Type B pancreatic cell (in vitro differentiated cells): ENCODE measurements around the gene PIP4K2A. TPM values are rescaled to one million over a fixed set of nuclear protein-coding genes. Genes with fewer than 3 reads are reported as not detected.

Experiments used
- DNase-seq: peaks from one replicate; pipeline ENCODE4 v3.0.0; 2021; ENCODE audit warnings: mixed read lengths; ENCODE audit not compliant: unreplicated experiment; ENCODE audit errors: extremely low spot score
- H3K27ac Mint-ChIP-seq: 2 replicates; pipeline ENCODE4 v1.8.0; 2021; ENCODE audit warnings: mild to moderate bottlenecking, mixed read lengths
- H3K27me3 Mint-ChIP-seq: 2 replicates; pipeline ENCODE4 v1.8.0; 2021; ENCODE audit warnings: mixed read lengths
- H3K36me3 Mint-ChIP-seq: 2 replicates; pipeline ENCODE4 v1.8.0; 2021; ENCODE audit warnings: mixed read lengths
- H3K4me1 Mint-ChIP-seq: one replicate; pipeline ENCODE4 v1.8.0; 2021; ENCODE audit warnings: mixed read lengths; ENCODE audit not compliant: unreplicated experiment
- H3K4me3 Mint-ChIP-seq: 2 replicates; pipeline ENCODE4 v1.8.0; 2021; ENCODE audit warnings: mild to moderate bottlenecking, mixed read lengths
- H3K9me3 Mint-ChIP-seq: 2 replicates; pipeline ENCODE4 v1.8.0; 2021; ENCODE audit warnings: mixed read lengths
- CTCF ChIP-seq: fragments of 200-600 bp; sonication (generic); conservative IDR thresholded peaks from 2 replicates; pipeline ENCODE4 v1.5.0; 2021; ENCODE audit warnings: antibody characterized with exemption, mild to moderate bottlenecking
- total RNA-seq: library from RNA; stranded (reverse); gene quantifications from 2 replicates; pipeline ENCODE4 v1.2.1, GENCODE V29; 2021; ENCODE audit warnings: low replicate concordance

PIP4K2A gene
- total RNA-seq, 1 donor from 2014 or later, result 15.7 TPM

GRCh38 chr10:22545643-22546042 lies 168.7 kb downstream of the PIP4K2A start:
- H3K4me1 Mint-ChIP-seq, result peaks cover 2% of the 10 kb centered on the region
- H3K4me3 Mint-ChIP-seq, result no peak overlapping the region
- H3K27me3 Mint-ChIP-seq, result no peaks in the 10 kb centered on the region
- no peak for DNase-seq
- TF ChIP-seq CTCF, result no peak
- H3K9me3 Mint-ChIP-seq, result no peaks in the 10 kb centered on the region
- no peak overlapping the region for H3K27ac Mint-ChIP-seq
- H3K36me3 Mint-ChIP-seq, result peaks cover 28% of the 10 kb centered on the region

- Mint-ChIP-seq H3K4me3 (no peak overlapping the region), H3K4me1 (peaks cover 2% of the 10 kb centered on the region), H3K27me3 (no peaks in the 10 kb centered on the region), H3K9me3 (no peaks in the 10 kb centered on the region), H3K27ac (no peak overlapping the region), H3K36me3 (peaks cover 33% of the 10 kb centered on the region)
- DNase-seq, result no peak
- TF ChIP-seq CTCF, result no peak
Measured at GRCh38 chr10:22544325-22545068, 169.9 kb downstream of the PIP4K2A start.

- Mint-ChIP-seq H3K27me3 (no peaks in the 10 kb centered on the region), H3K9me3 (no peaks in the 10 kb centered on the region), H3K36me3 (peaks cover 33% of the 10 kb centered on the region), H3K27ac (no peak overlapping the region), H3K4me1 (peaks cover 4% of the 10 kb centered on the region), H3K4me3 (no peak overlapping the region)
- no peak for TF ChIP-seq CTCF
- DNase-seq, result no peak
Measured at GRCh38 chr10:22542773-22543172, 171.6 kb downstream of the PIP4K2A start.

GRCh38 chr10:22541900-22542299 lies 172.5 kb downstream of the PIP4K2A start:
- no peak for TF ChIP-seq CTCF
- H3K4me1 Mint-ChIP-seq, result peaks cover 4% of the 10 kb centered on the region
- no peaks in the 10 kb centered on the region for H3K27me3 Mint-ChIP-seq
- no peak overlapping the region for H3K4me3 Mint-ChIP-seq
- H3K27ac Mint-ChIP-seq, result no peak overlapping the region
- H3K9me3 Mint-ChIP-seq, result no peaks in the 10 kb centered on the region
- no peak for DNase-seq
- peaks cover 30% of the 10 kb centered on the region for H3K36me3 Mint-ChIP-seq

GRCh38 chr10:22539579-22540298 lies 174.6 kb downstream of the PIP4K2A start:
- Mint-ChIP-seq H3K27ac (no peak overlapping the region), H3K4me1 (peaks cover 4% of the 10 kb centered on the region), H3K36me3 (peaks cover 38% of the 10 kb centered on the region), H3K9me3 (no peaks in the 10 kb centered on the region), H3K4me3 (no peak overlapping the region), H3K27me3 (no peaks in the 10 kb centered on the region)
- no peak for TF ChIP-seq CTCF
- no peak for DNase-seq
